Stimulated activated CD8-positive, alpha-beta memory T cell treated with anti-CD3 and anti-CD28 coated beads, Interleukin-12 subunit alpha, Interleukin-12 subunit beta, amount 100 ng/mL, for 1 hour (primary cell): ENCODE results near the gene CRABP2.
A peak's percentile ranks its signal among the peaks of the same experiment; 100 is the strongest.

Source experiments
- DNase-seq: peaks from one replicate; pipeline ENCODE4 v3.0.0-alpha.2; 2020; ENCODE audit warnings: low read depth

The CRABP2 gene

DNA sequence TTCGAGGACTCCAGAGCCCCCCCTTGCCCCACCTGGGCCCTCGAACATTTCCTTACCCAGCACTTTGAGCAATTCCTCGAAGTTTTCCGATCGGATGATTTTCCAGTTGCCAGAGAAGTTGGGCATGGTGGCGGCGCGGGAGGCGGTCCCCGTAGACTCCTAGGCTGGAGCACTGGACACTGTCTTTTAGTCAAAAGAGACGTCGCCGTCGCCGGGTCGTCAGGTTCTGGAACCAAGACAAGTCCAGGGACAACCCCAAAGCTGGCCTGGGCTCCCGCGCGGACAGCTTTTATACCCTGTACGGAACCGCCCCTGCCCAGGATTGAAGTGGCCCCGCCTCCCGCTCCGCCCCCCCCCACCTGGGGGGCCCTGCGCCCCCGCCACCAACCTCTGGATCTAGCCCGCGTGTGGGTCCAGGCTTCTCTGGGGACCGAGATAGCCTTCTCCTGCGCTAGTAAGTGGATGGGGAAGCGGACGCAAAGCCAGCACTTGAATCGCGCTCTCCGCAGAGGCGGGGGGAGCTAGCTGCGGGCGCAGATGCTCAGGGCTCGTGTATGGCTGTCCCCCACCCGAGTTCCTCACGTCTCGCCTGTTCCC, at the start of gene CRABP2:
Gene CRABP2 (minus strand): TSS at position 263 of the 597 bp plus-strand sequence. CDS start 137 bp downstream, at position 126.
- DNase-seq, result no peak

- DNase-seq, result no peak
These were observed 48.8 kb upstream of the CRABP2 start for GRCh38 chr1:156754219-156754618.

DNA sequence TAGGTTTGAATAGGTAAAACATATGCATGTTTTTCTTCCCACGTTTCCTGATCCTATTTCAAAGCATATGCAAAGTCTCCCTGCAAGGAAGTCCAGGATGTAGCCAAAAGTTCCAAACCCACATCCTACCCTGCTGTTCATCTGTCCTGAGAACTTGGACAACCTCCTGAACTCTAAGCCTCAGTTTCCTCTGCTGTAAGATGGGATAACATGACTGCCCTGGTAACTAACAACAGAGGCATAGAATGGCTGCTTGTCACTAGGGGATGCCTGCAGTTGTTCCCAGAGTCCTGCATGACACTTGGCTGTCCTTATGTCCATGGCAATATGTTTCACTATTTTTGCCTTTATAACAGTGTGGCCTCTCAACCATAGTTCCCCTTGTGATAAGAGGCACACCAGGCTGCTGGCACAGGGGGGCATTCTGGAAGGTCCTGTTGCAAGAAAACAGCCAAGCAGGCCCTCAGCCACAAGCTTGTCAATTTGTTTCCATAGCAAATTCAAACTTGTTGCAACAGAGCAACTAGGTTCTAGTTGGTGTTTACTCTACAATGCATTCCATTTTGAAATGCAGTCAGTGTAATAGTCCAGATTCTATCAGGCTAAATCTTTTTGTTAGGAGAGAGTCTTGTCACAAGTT, 47.6 kb upstream of the CRABP2 start:
- DNase-seq, result no peak

DNA sequence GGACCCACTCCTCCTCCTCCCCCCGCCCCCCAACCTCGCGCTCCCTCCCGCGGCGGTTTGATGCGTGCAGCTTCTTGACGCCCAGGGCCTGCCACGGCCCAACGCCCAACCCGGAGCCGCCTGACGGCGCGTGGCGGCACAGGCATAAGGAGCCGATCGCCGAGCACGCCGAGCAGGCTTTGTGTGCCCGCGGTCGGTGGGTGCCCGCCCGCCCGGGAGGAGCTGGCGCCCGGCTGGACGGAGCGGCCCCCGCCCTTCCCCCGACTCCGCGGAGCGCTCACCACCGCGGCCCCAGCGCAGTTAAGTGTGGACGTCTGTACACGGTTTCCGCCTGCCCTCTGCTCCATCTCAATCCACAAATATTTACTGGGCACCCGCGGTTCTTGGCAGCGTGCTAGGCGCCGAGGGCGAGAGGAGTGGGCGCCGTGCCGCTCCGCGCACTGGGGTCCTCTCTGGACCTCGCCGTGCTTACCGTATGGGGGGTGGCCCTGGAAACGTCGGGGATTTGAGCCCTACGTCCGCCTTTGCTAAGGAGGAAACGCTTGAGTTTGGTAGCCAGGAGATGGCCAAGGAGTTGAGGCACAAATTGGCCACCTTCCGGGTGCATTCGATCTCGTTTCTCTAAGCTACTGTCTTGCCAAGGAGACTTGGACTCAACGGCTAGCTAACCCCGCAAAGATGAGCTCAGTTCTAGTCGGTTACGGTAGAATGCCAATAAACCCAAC, 46.5 kb upstream of the CRABP2 start:
- peak; percentile 93 for DNase-seq

DNA sequence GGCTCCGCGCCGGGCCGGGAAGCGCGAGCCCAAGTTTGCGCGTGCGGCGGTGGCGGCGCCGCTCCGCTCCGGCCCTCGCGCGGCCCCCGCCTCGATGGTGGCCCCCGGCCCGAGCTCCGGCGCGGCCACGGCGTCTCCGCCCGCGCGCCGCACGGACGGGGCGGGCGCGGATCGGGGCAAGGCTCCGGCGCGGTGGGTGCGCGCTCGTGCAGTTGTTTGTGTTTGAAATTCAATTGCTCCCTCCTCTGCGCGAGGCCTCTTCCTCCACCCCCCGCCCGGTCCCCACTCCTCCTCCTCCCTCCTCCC, 46.0 kb upstream of the CRABP2 start, which contains the start of gene HDGF:
Gene HDGF (minus strand): TSS at position 225 of the 306 bp plus-strand sequence. CDS start 246 bp downstream, outside the sequence.
- no peak for DNase-seq

DNA sequence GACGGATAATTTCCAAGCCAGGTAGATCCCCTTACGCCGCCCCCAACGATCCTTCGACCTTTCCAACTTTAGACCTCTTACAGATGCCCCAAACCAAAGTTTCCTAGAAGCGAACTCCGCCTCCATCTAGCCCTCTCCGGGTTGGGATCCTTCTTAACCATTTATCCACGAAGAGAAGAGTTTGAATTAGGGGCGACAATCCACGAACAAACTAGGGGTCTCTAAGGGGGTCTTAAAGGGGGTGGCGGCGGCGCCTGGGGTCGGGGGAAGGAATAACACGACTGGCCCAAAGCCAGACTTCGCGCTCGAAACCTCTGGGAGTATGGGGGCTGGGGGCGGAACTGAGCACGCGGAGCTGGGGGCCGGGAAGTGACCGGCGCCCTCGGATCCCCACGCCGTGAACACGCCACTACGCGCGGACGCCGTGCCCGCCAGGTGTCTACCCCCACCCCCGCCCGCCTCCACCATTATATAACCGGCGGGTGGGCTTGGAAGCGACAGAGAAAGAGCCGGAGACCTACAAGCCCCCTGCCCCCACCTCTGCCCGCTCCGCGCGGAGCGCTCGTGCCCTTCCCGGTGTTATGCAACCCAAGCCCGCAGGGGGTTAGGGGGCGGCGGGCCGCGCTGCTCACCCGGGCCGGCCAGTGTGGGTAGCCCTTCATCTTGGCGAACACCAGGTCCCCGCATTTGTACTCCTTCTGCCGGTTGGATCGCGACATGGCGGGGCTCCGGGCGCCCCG, 45.5 kb upstream of the CRABP2 start:
- no peak for DNase-seq

- no peak for DNase-seq
These were observed 44.8 kb upstream of the CRABP2 start for GRCh38 chr1:156750191-156750672.

DNA sequence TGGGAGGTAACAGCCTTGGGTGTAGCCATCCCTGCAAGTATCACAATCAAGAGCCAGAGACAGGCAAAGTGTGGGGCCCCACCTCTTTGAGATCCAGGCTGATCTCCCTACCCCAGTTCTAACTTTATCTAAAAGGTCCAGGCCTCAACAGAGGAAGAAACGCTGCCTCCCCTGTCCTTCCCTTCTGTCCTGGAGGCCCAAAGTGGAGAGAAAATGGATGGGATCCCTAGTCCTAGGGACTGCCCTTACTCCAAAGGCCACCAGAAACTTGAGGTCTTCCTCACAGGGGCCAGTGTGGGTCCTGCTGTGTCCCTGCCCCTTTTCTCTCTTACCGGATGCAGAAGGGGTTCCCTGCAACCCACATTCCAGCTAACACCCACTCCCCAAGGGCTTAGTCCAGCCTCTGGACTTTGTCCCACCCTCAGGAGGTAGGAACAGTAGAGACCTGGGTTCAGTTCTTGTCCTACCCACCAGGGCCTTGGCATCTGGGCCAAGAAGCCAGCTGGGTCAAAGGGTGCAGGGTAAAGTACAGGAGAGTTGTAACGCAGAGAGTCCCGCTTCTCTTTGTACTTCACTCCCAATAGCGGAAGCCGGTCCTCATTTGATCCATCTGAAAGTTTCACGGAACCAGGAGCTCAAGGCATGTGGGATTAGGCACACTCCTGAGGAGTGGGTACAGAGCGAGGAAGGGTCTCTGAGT, 44.2 kb upstream of the CRABP2 start:
- DNase-seq, result no peak

- DNase-seq, result no peak
These were observed 43.5 kb upstream of the CRABP2 start for GRCh38 chr1:156748670-156749418.

DNA sequence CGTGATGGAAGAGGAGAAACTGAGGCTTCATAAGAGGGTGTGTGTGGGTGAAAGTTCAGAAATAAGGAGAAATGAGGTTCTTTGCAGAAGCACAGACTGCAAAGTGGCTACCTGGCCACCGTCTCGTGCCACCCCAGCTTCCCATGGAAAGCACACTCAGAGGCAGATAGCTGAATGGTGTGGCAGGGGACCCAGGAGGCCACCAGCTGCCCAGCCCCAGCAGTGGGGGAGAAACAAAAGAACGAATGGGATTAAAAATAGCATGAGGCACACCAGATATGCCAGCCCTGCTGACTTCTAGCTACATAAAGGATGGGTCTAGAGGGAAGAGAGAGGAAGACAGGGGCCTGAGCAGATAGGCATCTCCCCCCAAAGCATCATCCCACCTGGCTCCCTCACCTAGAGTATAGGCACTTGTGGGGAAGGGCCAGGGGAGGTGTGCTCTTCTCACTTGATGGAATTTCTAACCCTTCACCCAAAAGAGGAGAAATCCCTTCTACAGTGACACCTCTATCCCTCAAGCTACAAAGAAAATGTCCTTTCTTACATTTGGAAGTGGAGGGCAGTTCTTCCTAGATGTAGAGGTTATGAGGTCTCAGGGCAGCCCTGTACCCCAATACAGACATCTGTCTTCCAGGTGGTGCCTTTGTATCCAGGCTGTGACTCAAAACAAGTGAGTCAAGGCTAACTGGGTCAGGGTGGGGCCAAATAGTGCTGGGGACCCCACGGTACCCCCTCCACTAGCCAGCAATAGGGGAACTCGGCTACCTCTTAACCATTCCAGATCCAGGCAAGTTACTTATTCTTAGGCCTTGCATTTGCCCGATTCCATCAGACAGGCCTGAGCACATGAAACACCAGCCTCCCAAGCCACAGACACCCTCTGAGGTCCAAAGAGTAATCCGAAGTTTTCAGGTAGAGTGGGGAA, 42.6 kb upstream of the CRABP2 start:
- DNase-seq, result no peak

GRCh38 chr1:156746728-156747631, 41.6 kb upstream of the CRABP2 start:
- no peak for DNase-seq

DNA sequence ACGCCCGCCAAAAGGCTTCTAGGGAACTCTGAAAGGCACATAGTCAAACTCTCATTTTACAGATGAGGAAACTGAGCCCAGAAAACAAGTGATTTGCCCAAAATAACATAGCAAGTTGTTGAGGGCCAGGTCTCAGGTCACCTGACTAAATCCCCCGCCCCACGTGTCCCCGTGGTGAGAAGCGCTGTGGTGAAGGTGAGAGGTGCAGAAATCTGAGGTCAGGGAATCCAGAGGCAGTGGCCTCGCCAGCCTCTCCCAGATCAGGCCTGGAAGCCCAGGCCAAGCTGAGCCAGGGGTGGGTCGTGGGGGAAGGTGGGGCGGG, 41.0 kb upstream of the CRABP2 start:
- DNase-seq, result no peak

DNA sequence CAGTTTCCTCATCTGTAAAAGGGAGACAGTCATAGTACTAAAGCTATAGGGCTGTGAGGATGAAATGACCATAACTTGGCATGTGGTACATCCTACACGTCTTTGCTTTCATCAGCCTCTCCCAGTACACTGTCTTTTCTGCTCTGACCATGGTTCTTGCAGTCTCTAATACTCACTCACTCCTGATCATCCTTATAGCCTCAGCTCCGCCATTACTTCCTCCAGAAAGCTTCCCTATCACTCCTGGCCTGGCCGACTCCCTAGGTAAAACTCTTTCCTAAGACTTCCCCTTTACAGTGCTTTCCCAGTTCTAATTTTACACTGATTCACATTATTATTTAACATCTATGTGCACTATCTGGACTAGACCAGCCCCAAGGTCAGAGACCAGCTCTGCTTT, 40.5 kb upstream of the CRABP2 start:
- DNase-seq, result no peak

GRCh38 chr1:156744786-156745419, 39.5 kb upstream of the CRABP2 start:
- DNase-seq, result no peak

GRCh38 chr1:156744344-156744743, 39.0 kb upstream of the CRABP2 start:
- no peak for DNase-seq

DNA sequence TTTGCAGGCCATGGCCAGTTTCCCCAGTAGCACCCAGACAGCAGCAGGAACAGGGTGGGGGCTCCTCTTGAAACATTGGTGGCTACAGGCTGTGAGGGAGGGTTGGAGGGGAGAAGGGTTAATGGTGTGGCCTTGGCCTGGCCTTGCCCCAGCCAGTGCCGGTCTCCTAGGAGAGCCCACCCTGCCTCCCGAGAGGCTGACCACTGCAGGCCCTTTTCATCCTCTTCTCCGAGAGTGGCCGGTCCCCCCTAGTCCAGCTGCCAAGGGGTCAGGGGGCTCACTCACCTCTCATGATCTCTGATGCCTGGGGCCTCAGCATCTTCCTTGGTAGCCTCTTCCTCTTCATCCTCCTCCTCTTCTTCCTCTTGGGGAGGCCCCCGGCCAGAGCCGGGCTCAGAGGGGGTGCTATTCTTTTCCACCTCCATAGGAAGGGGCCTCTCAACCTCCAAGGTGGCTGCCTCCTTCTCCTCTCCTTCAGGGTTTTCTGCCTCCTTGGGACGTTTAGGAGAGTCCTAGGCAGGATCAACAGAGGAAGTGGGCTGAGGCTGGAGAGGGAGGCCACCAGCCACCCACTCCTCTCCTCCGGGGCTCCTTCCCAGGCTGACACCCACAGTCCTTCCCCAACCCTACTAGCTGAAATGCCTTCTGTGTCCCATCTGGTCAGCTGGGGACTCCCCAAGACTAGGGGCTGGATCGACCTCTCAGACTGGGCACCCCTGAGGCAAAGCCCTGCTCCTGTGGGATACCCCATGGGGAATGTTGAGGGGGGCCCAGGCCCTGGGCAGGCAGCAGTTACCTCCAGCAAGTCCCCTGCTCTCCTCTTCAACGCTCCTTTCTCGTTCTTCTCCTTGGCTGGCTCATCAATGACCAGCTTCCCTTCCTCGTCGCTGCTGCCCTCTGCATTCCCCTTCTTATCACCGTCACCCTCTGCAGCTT, 38.3 kb upstream of the CRABP2 start:
- no peak for DNase-seq

DNA sequence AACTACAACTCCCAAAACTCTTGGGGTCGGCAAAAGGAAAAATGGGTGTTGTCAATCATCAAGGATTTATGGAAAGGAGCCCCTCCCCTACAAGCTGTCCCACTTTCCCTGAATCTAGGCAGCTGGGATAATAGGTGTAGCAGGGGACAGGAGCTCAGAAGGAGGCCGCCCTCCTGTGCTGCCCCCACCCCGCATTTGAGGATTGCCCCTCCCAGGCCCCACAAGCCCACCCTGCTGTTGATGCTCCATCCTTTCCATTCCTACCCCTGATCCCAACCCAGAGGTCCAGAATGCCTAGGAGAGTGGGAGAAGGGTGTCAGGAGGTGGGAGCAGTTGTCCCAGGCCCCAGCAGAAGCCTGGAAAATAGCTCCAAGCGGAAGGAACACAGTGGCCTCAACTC, 37.4 kb upstream of the CRABP2 start:
- no peak for DNase-seq

- no peak for DNase-seq
These were observed 36.6 kb upstream of the CRABP2 start for GRCh38 chr1:156742017-156742416.
